ENCODE measurements around the gene GSTA3.

DNA sequence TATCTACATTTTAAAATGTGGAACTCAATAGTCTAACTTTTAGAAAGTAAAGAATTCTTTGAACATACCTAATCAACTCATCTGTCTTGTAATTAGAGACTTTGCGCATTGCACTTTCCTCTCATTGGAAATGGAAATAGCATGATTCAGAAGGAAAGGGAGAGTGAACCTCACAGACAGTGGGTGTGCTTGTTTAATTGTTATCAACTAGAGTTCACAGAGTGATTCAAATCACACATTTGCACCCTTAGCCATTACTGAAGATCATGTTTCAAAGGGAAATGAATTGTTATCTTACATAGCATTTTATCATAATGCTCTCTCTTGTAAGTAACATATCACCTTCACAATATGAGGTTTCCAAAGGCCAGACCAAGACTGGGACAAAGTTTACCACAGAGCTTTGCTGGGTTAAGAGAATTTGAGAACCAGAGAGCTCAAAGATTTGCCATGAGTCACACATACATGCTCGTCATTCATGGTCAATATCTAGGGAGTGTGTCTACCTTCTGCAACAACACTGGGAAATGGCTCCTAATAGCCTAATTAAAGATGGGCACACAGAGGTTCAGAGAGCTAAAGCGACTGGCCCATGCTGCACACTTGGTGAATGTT, 21.5 kb downstream of the GSTA3 start:
- TF ChIP-seq, protein P1, sequence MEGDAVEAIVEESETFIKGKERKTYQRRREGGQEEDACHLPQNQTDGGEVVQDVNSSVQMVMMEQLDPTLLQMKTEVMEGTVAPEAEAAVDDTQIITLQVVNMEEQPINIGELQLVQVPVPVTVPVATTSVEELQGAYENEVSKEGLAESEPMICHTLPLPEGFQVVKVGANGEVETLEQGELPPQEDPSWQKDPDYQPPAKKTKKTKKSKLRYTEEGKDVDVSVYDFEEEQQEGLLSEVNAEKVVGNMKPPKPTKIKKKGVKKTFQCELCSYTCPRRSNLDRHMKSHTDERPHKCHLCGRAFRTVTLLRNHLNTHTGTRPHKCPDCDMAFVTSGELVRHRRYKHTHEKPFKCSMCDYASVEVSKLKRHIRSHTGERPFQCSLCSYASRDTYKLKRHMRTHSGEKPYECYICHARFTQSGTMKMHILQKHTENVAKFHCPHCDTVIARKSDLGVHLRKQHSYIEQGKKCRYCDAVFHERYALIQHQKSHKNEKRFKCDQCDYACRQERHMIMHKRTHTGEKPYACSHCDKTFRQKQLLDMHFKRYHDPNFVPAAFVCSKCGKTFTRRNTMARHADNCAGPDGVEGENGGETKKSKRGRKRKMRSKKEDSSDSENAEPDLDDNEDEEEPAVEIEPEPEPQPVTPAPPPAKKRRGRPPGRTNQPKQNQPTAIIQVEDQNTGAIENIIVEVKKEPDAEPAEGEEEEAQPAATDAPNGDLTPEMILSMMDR (IDR thresholded peaks at IDR 0.05): no peak
- TF ChIP-seq POLR2AphosphoS5 (IDR thresholded peaks at IDR 0.05) (no peak), POLR2A (IDR thresholded peaks at IDR 0.05) (no peak)
